Body of pancreas (tissue), 4 donors: ENCODE results near the gene ARFGAP3. TPM values are rescaled to one million over a fixed set of nuclear protein-coding genes. Genes with fewer than 3 reads are reported as not detected.

Source experiments
- ATAC-seq: fragments of 150-250 bp; one replicate; pipeline ENCODE4 v1.9.1; 2016
- DNase-seq, 4 donors: peaks; one replicate each; pipeline ENCODE4 v3.0.0-alpha.2; 2019
- H3K27ac ChIP-seq, 4 donors: fragments of 200-600 bp; sonication (generic); 1 replicate in 3 of 4; 2 replicates in 1 of 4; pipeline versions ENCODE4 v1.5.1 to v1.6.1; 2016 to 2019; ENCODE audit warnings: mild to moderate bottlenecking in 1 of 4, mixed read lengths in 1 of 4, moderate library complexity in 1 of 4
- H3K27me3 ChIP-seq, 2 donors: fragments of 200-600 bp; sonication (generic); one replicate each; pipeline ENCODE4 v1.6.0; 2016; ENCODE audit warnings: mild to moderate bottlenecking in 1 of 2
- H3K36me3 ChIP-seq, 2 donors: fragments of 200-600 bp; sonication (generic); replicated peaks in 1 of 2; 2 replicates each; pipeline ENCODE4 v1.5.1; 2016; ENCODE audit warnings: low read depth in 2 of 2; ENCODE audit not compliant: insufficient read depth in 1 of 2
- H3K4me1 ChIP-seq: fragments of 200-600 bp; sonication (generic); one replicate; pipeline ENCODE4 v1.6.0; 2016
- H3K4me3 ChIP-seq, 2 donors: fragments of 200-600 bp; sonication (generic); 1 replicate in 1 of 2; 2 replicates in 1 of 2; pipeline ENCODE4 v1.5.1; 2016 to 2019
- H3K9me3 ChIP-seq, 3 donors: fragments of 200-600 bp; sonication (generic); 1 replicate in 2 of 3; 2 replicates in 1 of 3; pipeline ENCODE4 v1.5.1; 2016
- CTCF ChIP-seq, 7 experiments: fragments of 450-650 bp in 4 of 7; fragments of 200-600 bp in 3 of 7; sonication (generic) in 3 of 7; IDR thresholded peaks; one replicate each; pipeline ENCODE4 v1.5.1; 2016 to 2019; ENCODE audit warnings: antibody characterized with exemption in 7 of 7
- POLR2A ChIP-seq, 3 donors: fragments of 450-650 bp; IDR thresholded peaks; one replicate each; pipeline ENCODE4 v1.6.1; 2016; ENCODE audit warnings: antibody characterized with exemption in 3 of 3, mild to moderate bottlenecking in 2 of 3
- WGBS, 2 donors: methylation state at CpG; one replicate each; pipeline ENCODE4 v1.1.5; 2017; 5-methylcytosine and 5-hydroxymethylcytosine counted together
- intact Hi-C: fragments of 100-400 bp; cut with DNase I; formaldehyde crosslinking; loops from one replicate; pipeline ENCODE4 v1.15.1; 2023
- total RNA-seq, 2 donors: library from RNA; depleted of rRNA; stranded (reverse); fragments of >200 nt; gene quantifications; one replicate each; pipeline ENCODE4 v1.1.0, GENCODE V29; 2016

ARFGAP3 gene
- total RNA-seq, 2 donors from 2014 or later: 64.3 to 73.2 TPM

DNA sequence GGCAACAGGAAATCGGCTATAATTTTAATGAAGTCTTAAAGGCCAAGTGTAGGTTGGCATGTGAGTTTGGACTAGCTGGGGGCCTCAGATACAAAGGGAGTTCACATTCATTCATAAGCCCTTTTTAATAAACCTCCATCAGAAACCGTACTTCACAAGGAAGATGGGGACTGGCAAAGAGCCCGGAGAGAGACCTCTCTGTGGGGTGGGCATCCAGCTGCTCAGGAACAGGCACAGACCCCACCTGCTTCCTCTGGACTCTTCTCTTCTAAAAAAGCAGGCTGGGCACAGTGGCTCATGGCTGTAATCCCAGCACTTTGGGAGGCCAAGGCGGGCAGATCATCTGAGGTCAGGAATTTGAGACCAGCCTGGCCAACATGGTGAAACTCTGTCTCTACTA is 3.9 kb upstream of the ARFGAP3 start:
- TF ChIP-seq CTCF (IDR thresholded peaks at IDR 0.05) (no peak), POLR2A (IDR thresholded peaks at IDR 0.05) (no peak)
- intact Hi-C loops: no loop called here

GRCh38 chr22:42857845-42858481 is 890 bp upstream of the ARFGAP3 start:
- ATAC-seq (no peak), DNase-seq (peak; percentile 60 to 74 (median 68))
- Histone ChIP-seq H3K9me3 (no peaks in the 10 kb centered on the region), H3K27me3 (no peaks in the 10 kb centered on the region), H3K4me1 (peaks cover 43% of the 10 kb centered on the region), H3K36me3 (no peaks in the 10 kb centered on the region), H3K4me3 (no peak overlapping the region), H3K27ac (peak overlapping the region in 3 of 4 donors; percentile 95 to 99 (median 99))
- intact Hi-C loops: no loop called here
- no peak for TF ChIP-seq POLR2A (IDR thresholded peaks at IDR 0.05)
- 87% methylated on average over 14 of the region's 14 CpGs for WGBS, 2 donors

More for the DNA sequence above, 3.9 kb upstream of the ARFGAP3 start:
- ATAC-seq (no peak), DNase-seq (no peak)
- Histone ChIP-seq H3K27ac (no peak overlapping the region), H3K9me3 (no peaks in the 10 kb centered on the region), H3K36me3 (no peaks in the 10 kb centered on the region), H3K4me1 (peaks cover 17% of the 10 kb centered on the region), H3K27me3 (no peaks in the 10 kb centered on the region), H3K4me3 (no peak overlapping the region)
- WGBS, 2 donors: 56 to 64% methylated on average over 4 of the region's 4 CpGs

DNA sequence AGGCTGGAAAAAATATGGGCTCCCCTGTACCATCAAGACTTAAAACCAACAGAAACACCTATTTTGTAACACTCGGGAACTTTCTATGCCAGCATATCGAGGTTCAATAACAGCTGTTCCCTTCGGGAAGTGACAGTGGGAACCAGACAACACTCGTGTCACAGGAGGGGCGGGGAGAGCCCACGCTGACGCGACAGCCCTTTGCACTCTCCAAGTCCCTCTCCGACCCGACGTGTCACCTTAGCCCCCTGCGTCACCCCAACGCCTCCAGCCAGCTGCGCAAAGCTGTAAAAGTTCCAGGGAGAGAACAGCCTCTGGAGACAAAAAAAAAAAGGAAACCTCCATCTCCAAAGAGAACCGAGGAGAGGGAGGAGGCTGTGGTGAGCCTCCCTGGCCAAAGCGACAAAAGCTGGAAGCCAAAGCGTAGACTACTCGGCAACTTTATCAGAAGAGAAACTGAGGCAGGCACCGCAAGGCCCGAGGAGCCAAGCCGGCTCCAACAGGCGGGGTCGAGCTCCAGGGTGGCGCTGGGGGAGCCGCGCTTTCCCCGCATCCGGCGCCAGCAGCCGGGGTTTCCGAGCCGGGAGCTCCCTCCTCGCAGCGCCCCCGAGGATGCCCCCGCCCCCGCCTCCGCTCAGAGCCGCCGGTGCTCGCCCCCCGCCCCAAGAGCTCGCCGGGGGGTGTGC is 751 bp downstream of the ARFGAP3 start:
- DNase-seq: peak; percentile 72 to 82 (median 76)
- intact Hi-C loops: no loop called here
- Histone ChIP-seq H3K36me3 (no peaks in the 10 kb centered on the region), H3K4me1 (peaks cover 46% of the 10 kb centered on the region), H3K27ac (peak overlapping the region; percentile 95 to 99 (median 99)), H3K4me3 (peak overlapping the region; percentile 63 to 64), H3K9me3 (no peaks in the 10 kb centered on the region), H3K27me3 (no peaks in the 10 kb centered on the region)
- peak; percentile 45 for ATAC-seq
- 0% methylated on average over 12 to 34 of the region's 44 CpGs for WGBS, 2 donors
- TF ChIP-seq CTCF (IDR thresholded peaks at IDR 0.05) (no peak), POLR2A (IDR thresholded peaks at IDR 0.05) (peak in 2 of 3 donors; percentile 56 to 59)

DNA sequence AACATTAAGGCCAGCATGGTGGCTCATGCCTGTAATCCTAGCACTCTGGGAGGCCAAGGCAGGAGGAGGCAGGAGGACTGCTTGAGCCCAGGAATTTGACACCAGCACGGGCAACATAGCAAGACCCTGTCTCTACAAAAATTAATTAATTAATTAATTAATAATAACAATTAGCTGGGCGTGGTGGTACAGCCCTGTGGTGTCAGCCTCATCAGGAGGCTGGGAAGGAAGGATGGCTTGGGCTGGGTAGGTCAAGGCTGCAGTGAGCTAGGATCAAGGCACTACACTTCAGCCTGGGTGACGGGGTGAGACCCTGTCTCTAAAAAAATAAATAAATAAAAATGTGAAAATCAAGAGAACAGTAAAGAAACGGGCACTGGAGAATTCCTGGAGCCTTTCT is 1.4 kb downstream of the ARFGAP3 start:
- TF ChIP-seq POLR2A (IDR thresholded peaks at IDR 0.05): no peak
- no peak for TF ChIP-seq CTCF (IDR thresholded peaks at IDR 0.05)
- Histone ChIP-seq H3K4me3 (peak overlapping the region; percentile 63 to 64), H3K9me3 (no peaks in the 10 kb centered on the region), H3K36me3 (no peaks in the 10 kb centered on the region), H3K27me3 (no peaks in the 10 kb centered on the region), H3K27ac (peak overlapping the region; percentile 95 to 99 (median 99)), H3K4me1 (peaks cover 51% of the 10 kb centered on the region)
- ATAC-seq (no peak), DNase-seq (no peak)
- WGBS, 2 donors: 14 to 25% methylated on average over 4 of the region's 4 CpGs
- intact Hi-C loops: no loop called here

DNA sequence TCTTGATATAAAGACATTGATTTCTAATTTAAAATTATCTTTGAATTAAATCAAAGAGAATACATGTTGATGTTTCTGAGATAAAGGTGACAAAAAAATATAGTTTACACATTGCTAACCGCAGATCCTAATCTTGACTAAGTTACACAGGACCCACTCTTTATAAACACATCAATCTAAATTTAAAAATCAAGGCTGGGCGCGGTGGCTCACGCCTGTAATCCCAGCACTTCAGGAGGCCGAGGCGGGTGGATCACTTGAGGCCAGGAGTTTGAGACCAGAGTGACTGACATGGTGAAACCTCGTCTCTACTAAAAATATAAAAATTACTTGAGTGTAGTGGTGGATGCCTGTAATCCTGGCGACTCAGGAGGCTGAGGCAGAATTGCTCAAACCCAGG is 1.9 kb downstream of the ARFGAP3 start:
- H3K4me1 ChIP-seq: peaks cover 54% of the 10 kb centered on the region
- TF ChIP-seq POLR2A (IDR thresholded peaks at IDR 0.05) (no peak), CTCF (IDR thresholded peaks at IDR 0.05) (no peak)
- no peaks in the 10 kb centered on the region for H3K9me3 ChIP-seq
- no peak for ATAC-seq
- WGBS, 2 donors: 20 to 22% methylated on average over 8 of the region's 8 CpGs
- H3K36me3 ChIP-seq: no peaks in the 10 kb centered on the region
- peak overlapping the region in 1 of 2 donors; percentile 64 for H3K4me3 ChIP-seq
- no peak for DNase-seq
- intact Hi-C loops: no loop called here
- no peaks in the 10 kb centered on the region for H3K27me3 ChIP-seq
- peak overlapping the region in 3 of 4 donors; percentile 54 to 99 (median 95) for H3K27ac ChIP-seq
